Progenitor cell of endocrine pancreas (in vitro differentiated cells): ENCODE measurements around the gene PDIA5. TPM values are rescaled to one million over a fixed set of nuclear protein-coding genes. Genes with fewer than 3 reads are reported as not detected.

Experiments
- DNase-seq: peaks from one replicate; pipeline ENCODE4 v3.0.0; 2021; ENCODE audit warnings: low spot score; ENCODE audit not compliant: unreplicated experiment
- H3K27ac Mint-ChIP-seq: 2 replicates; pipeline ENCODE4 v1.8.0; 2021; ENCODE audit warnings: mild to moderate bottlenecking, moderate library complexity, mixed read lengths
- H3K27me3 Mint-ChIP-seq: 2 replicates; pipeline ENCODE4 v1.8.0; 2021; ENCODE audit warnings: mixed read lengths
- H3K36me3 Mint-ChIP-seq: 2 replicates; pipeline ENCODE4 v1.8.0; 2022; ENCODE audit warnings: mixed read lengths; ENCODE audit not compliant: insufficient read depth
- H3K4me1 Mint-ChIP-seq: 2 replicates; pipeline ENCODE4 v1.8.0; 2021; ENCODE audit warnings: low read depth, mixed read lengths
- H3K4me3 Mint-ChIP-seq: 2 replicates; pipeline ENCODE4 v1.8.0; 2021; ENCODE audit warnings: low read depth, mild to moderate bottlenecking, moderate library complexity, mixed read lengths
- H3K9me3 Mint-ChIP-seq: 2 replicates; pipeline ENCODE4 v1.8.0; 2021; ENCODE audit warnings: low read depth, mixed read lengths
- total RNA-seq: library from RNA; stranded (reverse); gene quantifications from 2 replicates; pipeline ENCODE4 v1.2.1, GENCODE V29; 2021
- TF ChIP-seq, protein P1 (sequence below): fragments of 200-600 bp; sonication (generic); IDR thresholded peaks from one replicate; pipeline ENCODE4 v1.5.0; 2021; ENCODE audit warnings: antibody characterized with exemption, mild to moderate bottlenecking; ENCODE audit not compliant: unreplicated experiment

Gene PDIA5
- total RNA-seq, 1 donor from 2014 or later: 22.2 TPM

- H3K27ac Mint-ChIP-seq: no peak overlapping the region
- peaks cover 14% of the 10 kb centered on the region for H3K4me1 Mint-ChIP-seq
- DNase-seq: no peak
- peaks cover 14% of the 10 kb centered on the region for H3K36me3 Mint-ChIP-seq
- H3K4me3 Mint-ChIP-seq: no peak overlapping the region
- TF ChIP-seq, protein P1, sequence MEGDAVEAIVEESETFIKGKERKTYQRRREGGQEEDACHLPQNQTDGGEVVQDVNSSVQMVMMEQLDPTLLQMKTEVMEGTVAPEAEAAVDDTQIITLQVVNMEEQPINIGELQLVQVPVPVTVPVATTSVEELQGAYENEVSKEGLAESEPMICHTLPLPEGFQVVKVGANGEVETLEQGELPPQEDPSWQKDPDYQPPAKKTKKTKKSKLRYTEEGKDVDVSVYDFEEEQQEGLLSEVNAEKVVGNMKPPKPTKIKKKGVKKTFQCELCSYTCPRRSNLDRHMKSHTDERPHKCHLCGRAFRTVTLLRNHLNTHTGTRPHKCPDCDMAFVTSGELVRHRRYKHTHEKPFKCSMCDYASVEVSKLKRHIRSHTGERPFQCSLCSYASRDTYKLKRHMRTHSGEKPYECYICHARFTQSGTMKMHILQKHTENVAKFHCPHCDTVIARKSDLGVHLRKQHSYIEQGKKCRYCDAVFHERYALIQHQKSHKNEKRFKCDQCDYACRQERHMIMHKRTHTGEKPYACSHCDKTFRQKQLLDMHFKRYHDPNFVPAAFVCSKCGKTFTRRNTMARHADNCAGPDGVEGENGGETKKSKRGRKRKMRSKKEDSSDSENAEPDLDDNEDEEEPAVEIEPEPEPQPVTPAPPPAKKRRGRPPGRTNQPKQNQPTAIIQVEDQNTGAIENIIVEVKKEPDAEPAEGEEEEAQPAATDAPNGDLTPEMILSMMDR: no peak
- H3K9me3 Mint-ChIP-seq: no peaks in the 10 kb centered on the region
- H3K27me3 Mint-ChIP-seq: no peaks in the 10 kb centered on the region
Observed at GRCh38 chr3:123094516-123095313, 27.9 kb downstream of the PDIA5 start.

DNA sequence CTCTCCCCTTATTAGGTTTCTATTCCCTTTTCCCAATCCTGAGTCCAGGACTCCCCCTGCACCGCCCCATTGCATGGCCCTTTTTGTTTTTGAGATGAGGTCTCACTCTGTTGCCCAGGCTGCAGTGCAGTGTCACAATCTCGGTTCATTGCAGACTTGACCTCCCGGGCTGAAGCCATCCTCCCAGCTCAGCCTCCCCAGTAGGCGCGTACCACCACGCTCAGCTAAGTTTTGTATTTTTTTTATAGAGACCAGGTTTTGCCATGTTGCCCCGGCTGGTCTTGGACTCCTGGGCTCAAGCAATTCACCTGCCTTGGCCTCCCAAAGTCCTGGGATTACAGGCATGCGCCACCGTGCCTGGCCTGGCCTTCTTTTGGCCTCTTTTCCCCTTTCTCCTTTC lies 29.3 kb downstream of the PDIA5 start:
- Mint-ChIP-seq H3K36me3 (peaks cover 16% of the 10 kb centered on the region), H3K27me3 (no peaks in the 10 kb centered on the region), H3K27ac (no peak overlapping the region), H3K4me3 (no peak overlapping the region), H3K4me1 (peaks cover 8% of the 10 kb centered on the region), H3K9me3 (no peaks in the 10 kb centered on the region)
- no peak for DNase-seq
- TF ChIP-seq, protein P1: no peak

DNA sequence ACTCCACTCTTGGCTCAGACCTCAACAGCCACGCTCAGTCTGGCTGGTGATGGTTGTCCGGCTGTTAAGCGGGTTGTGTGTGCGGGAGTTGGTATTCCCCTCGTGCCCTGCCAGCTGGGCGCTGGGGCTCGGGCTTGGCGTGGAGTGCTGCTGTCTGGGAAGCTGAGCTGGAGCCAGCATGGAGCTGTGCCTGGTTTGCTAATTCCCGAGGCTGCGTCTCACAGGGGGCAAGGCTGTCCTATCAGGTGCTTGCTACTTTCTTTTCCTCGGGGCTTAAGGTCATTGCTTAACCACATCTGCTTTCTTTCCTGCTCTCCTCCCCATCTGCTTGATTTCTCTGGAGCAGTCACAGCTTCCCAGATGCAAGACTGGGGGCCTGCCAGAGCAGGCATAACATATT lies 29.9 kb downstream of the PDIA5 start:
- Mint-ChIP-seq H3K27me3 (no peaks in the 10 kb centered on the region), H3K9me3 (no peaks in the 10 kb centered on the region), H3K36me3 (peaks cover 14% of the 10 kb centered on the region), H3K27ac (no peak overlapping the region), H3K4me1 (peaks cover 8% of the 10 kb centered on the region), H3K4me3 (no peak overlapping the region)
- TF ChIP-seq, protein P1: no peak
- no peak for DNase-seq

GRCh38 chr3:123098426-123099330 lies 31.9 kb downstream of the PDIA5 start:
- H3K36me3 Mint-ChIP-seq: peaks cover 14% of the 10 kb centered on the region
- TF ChIP-seq, protein P1: no peak
- peak overlapping the region; percentile 60 for H3K27ac Mint-ChIP-seq
- no peak overlapping the region for H3K4me3 Mint-ChIP-seq
- peaks cover 8% of the 10 kb centered on the region for H3K4me1 Mint-ChIP-seq
- no peak for DNase-seq
- H3K9me3 Mint-ChIP-seq: no peaks in the 10 kb centered on the region
- no peaks in the 10 kb centered on the region for H3K27me3 Mint-ChIP-seq
